Transverse colon (tissue), 4 donors: ENCODE data around the gene NRXN2.

Experiments used
- CTCF ChIP-seq, 5 experiments: fragments of 200-600 bp in 3 of 5; fragments of 450-650 bp in 2 of 5; sonication (generic) in 3 of 5; IDR thresholded peaks; 1 replicate in 2 of 5; 2 replicates in 3 of 5; pipeline ENCODE4 v1.5.1; 2016 to 2017; ENCODE audit warnings: antibody characterized with exemption in 5 of 5, inconsistent platforms in 3 of 5, mild to moderate bottlenecking in 2 of 5, moderate library complexity in 1 of 5
- EP300 ChIP-seq: sonication (generic); formaldehyde crosslinking; IDR thresholded peaks from one replicate; pipeline ENCODE4 v1.6.1; 2017; ENCODE audit warnings: antibody characterized with exemption, low read depth
- POLR2A ChIP-seq: fragments of 450-650 bp; IDR thresholded peaks from one replicate; pipeline ENCODE4 v1.6.1; 2016; ENCODE audit warnings: antibody characterized with exemption, mild to moderate bottlenecking, moderate library complexity
- POLR2AphosphoS5 ChIP-seq, 3 donors: sonication (generic); formaldehyde crosslinking; IDR thresholded peaks; one replicate each; pipeline ENCODE4 v1.6.1; 2016; ENCODE audit warnings: antibody characterized with exemption in 3 of 3

GRCh38 chr11:64600281-64600992 is 122.6 kb downstream of the NRXN2 start:
- TF ChIP-seq POLR2A: no peak
- no peak for TF ChIP-seq CTCF (IDR thresholded peaks at IDR 0.05)
- TF ChIP-seq EP300: no peak
- TF ChIP-seq POLR2AphosphoS5 (IDR thresholded peaks at IDR 0.05): no peak
